RCC 7860 (cell line): ENCODE data around the gene DUOX1.

Experiments used
- DNase-seq: peaks from one replicate; pipeline ENCODE4 v3.0.0-alpha.2; 2015; ENCODE audit warnings: low spot score
- FAIRE-seq: peaks from 2 replicates; lab custom pipeline; 2012; peaks lifted over from hg19 to GRCh38; lab: Jason Lieb, UNC

Gene DUOX1

GRCh38 chr15:45105586-45105985 is 24.2 kb upstream of the DUOX1 start:
- FAIRE-seq, result no peak
- DNase-seq, result no peak

GRCh38 chr15:45106002-45106790 is 23.6 kb upstream of the DUOX1 start:
- FAIRE-seq, result no peak
- no peak for DNase-seq

- no peak for FAIRE-seq
- no peak for DNase-seq
Observed at GRCh38 chr15:45107941-45108630, 21.7 kb upstream of the DUOX1 start.

DNA sequence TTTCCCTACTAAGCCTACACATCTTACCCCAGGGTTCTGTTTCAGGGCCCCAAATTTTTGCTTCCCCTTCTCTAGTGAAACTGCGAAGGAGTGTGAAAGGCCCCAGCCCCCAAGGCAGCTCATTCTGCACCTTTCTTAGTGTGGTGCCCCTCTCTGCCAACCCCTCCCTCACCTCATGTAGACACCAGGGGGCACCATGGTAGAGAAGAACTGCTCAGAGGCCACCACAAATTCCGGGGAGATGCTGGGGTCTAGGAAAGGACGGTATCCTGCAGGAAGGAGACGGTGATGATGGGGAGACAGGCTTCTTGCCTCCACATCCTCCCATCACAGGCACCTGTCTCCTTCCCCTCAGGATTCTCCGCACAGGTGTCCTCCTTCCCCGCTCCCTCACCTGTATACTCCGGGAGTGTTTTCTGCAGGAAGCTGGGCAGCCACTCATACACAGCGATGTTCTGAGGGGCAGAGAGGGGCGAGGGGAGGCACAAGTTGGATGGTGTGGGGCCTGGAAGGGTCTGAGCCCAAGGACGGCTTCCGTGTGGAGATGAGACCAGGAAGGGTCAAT is 19.5 kb upstream of the DUOX1 start:
- DNase-seq (no peak), FAIRE-seq (no peak)

- no peak for DNase-seq
- FAIRE-seq, result no peak
Observed at GRCh38 chr15:45111390-45112142, 18.2 kb upstream of the DUOX1 start.

DNA sequence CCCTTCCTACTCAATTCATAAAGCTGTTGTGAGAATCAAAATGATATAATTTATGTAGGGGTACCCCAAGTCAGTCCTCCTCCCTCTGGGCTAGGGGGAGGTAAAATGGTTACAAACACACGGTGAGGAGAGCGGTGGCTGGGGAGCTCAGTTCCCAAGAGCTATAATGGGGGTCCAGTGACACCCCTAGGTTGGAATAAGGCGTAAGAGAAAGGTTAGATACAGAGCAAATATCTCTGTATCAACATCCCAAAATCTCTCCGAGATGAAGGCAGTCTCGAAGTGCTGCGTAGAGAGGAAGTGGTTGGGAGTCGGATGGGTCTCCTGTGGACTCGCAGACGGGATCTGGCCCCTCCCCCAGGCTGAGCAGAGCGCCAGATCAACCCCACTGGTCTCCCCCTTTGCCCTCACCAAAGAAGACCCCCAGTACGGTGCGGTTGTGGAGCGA is 17.6 kb upstream of the DUOX1 start:
- no peak for FAIRE-seq
- DNase-seq, result no peak

DNA sequence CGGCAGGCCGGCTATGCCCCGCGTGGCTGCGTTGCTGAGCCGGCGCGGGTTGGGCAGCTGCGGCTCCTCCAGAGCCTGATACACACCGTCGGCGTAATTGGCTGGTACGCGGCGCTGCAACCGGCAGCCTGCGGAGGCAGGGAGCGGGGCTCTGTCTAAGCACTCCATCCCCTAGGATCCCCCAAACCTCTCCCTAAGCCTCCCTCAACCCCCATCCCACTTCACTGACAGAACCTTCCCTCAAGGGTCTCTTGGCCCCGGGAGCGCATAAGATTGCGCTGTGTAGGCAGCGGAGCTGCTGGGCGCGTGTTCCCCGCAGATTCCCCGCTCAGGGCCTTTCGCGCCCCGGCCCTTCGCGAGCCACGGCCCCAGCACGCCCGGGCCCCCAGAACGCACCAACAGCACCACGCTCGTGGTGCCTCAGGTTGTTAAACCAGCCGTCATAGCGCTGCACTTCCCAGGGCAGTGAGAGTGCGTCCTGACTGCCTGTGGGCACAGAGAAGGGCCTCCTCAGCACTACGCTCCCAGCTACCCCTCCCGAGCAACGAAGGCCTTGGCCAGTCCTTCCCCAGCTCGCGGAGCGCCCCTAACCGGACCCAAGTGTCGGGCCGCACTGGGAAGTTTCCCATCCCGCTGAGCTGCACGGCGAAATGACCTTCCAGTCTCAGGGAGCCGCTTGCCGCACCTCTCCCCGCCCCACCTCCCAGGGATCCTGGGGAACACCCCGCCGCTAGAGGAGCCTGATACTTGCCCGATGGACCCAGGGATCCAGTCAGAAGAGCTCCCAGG is 17.0 kb upstream of the DUOX1 start:
- FAIRE-seq, result no peak
- DNase-seq, result no peak

GRCh38 chr15:45113380-45113990 is 16.3 kb upstream of the DUOX1 start:
- DNase-seq, result no peak
- FAIRE-seq, result no peak

DNA sequence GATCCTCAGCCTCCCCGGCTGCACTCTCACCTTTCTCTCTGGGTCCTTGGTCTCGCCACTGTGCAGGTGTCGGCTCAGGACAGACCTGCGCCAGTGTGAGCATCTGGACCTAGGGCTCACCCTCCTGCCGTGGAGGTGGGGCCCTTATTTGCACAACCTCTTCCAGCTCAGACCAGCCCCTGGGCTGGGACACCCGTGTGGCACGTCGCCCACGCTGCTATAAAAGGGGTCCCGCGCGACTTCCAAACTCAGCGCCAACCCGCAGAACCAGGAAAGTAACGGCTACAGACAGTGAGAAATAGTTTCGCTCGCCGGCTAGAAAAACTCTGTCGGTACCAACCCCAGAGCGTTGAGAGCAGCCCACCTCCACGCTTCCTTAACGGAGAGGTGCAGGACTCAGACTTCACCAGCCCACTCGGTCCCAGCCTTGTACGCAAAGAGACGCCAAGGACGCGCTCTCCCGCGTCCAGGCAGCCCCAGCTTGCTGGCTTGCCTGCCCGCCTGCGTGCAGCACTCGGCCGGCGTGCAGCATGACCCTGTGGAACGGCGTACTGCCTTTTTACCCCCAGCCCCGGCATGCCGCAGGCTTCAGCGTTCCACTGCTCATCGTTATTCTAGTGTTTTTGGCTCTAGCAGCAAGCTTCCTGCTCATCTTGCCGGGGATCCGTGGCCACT is 15.6 kb upstream of the DUOX1 start, which contains the start of the genes DUOX2 and DUOXA2:
Gene DUOX2, minus strand, starts transcription at position 97 of the 675 bp plus-strand sequence. CDS start 761 bp downstream, outside the sequence.
Gene DUOXA2, plus strand, starts transcription at position 251 of the 675 bp plus-strand sequence. Its CDS starts 280 bp downstream, at position 531.
- no peak for FAIRE-seq
- DNase-seq, result no peak

GRCh38 chr15:45114751-45115085 is 15.1 kb upstream of the DUOX1 start:
- DNase-seq, result no peak
- no peak for FAIRE-seq

DNA sequence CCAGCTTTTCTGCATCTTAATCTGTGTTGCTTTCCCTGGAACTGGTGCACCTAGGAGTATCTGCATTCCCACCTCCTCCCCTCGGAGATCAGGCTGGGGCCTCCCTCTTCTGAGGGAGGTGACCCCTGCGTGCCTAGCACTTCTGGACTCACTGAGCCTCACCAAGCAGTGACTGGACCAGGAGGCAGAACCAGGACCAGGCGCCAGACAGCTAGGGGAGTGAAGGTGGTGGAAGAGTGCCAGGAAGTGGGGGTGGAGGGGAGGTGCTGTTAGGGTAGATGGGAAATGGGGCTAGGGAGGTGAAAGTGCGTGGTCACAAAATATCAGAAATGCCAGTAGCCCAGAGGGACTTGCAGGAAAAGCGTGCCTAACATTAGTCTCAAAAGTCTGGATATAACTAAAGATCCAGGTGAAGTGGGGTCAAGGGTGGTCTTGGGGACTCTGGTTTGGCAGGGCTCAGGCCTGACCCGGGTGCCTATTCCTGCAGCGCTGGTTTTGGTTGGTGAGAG is 14.4 kb upstream of the DUOX1 start:
- FAIRE-seq (no peak), DNase-seq (no peak)

- DNase-seq (no peak), FAIRE-seq (no peak)
Observed at GRCh38 chr15:45116006-45116481, 13.8 kb upstream of the DUOX1 start.

DNA sequence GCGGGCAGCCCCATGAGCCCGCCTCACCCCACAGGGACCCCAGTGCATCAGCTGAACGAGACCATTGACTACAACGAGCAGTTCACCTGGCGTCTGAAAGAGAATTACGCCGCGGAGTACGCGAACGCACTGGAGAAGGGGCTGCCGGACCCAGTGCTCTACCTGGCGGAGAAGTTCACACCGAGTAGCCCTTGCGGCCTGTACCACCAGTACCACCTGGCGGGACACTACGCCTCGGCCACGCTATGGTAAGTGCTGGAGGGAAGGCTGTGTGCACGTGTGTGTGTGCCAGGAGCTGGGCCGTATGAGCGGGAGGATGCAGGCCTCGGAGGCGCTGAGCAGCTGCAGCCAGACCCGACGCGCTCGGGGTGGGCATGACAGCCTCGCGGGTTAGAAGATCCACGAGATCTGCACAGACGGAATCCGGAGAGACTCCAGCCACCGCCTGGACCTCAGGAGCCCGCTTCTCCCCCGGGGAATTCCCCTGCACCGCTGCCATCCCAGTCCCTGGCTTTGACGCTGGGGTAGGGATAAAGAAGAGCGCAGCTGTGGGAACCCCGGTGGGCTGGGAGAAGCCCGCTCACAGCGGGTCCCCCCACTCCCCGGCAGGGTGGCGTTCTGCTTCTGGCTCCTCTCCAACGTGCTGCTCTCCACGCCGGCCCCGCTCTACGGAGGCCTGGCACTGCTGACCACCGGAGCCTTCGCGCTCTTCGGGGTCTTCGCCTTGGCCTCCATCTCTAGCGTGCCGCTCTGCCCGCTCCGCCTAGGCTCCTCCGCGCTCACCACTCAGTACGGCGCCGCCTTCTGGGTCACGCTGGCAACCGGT is 13.1 kb upstream of the DUOX1 start:
- FAIRE-seq (no peak), DNase-seq (no peak)

DNA sequence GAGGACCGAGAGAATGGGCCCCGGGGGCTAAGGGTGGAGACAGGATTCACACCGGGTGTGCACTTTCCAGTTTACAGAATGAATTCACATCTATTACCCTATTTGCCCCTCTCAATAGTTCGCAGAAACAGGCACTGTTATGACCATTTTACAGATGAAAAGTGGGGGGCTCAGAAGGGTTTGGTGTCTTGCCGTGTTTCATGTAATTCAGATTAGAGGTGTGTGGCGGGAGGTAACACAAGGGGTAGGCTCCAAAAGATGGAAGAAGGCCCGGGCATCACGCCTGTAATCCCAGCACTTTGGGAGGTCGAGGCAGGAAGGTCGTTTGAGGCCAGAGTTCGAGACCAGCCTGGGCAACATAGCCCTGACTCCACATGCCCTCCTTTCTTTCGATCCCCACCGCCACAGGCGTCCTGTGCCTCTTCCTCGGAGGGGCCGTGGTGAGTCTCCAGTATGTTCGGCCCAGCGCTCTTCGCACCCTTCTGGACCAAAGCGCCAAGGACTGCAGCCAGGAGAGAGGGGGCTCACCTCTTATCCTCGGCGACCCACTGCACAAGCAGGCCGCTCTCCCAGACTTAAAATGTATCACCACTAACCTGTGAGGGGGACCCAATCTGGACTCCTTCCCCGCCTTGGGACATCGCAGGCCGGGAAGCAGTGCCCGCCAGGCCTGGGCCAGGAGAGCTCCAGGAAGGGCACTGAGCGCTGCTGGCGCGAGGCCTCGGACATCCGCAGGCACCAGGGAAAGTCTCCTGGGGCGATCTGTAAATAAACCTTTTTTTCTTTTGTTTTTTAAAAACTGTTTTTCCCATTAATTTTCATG is 12.3 kb upstream of the DUOX1 start:
- FAIRE-seq, result no peak

DNA sequence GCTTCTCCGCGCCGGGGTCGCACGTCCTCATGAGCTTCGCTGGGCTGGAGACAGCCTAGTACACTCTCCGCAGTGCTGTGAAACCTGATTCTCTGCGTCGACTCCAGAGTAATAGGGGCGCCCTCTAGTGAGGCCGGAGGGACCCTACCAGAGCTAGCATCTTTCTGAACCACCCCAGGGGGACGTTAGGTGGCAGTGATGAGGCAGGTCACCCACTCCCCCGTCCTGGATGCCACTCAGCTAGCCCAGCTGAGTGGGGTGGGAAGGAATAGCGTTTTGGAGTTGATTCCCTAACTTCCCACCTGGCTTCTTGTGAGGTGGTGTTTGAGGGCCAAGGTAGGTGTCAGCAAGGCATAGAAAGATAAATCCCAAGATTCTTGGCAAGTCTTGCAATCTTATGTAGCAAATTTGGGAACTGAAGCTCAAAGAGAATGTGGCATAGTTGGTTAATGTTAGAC is 11.6 kb upstream of the DUOX1 start:
- DNase-seq (peak; percentile 69), FAIRE-seq (no peak)

More for the DNA sequence above, 12.3 kb upstream of the DUOX1 start:
- no peak for DNase-seq

GRCh38 chr15:45118996-45119395 is 10.8 kb upstream of the DUOX1 start:
- FAIRE-seq (no peak), DNase-seq (no peak)
